GM18861 (cell line): ENCODE measurements around the gene CXCL10.
"Not testable (repeated sequence)": the region's sequence is repeated elsewhere in the genome, so short reads cannot be mapped to it uniquely, and the experiment has no call there.

ENCODE experiments used
- ATAC-seq: cut with Tn5 transposase; IDR thresholded peaks from one replicate; pipeline ENCODE4 v1.9.1; 2021; ENCODE audit not compliant: unreplicated experiment

CXCL10 gene

DNA sequence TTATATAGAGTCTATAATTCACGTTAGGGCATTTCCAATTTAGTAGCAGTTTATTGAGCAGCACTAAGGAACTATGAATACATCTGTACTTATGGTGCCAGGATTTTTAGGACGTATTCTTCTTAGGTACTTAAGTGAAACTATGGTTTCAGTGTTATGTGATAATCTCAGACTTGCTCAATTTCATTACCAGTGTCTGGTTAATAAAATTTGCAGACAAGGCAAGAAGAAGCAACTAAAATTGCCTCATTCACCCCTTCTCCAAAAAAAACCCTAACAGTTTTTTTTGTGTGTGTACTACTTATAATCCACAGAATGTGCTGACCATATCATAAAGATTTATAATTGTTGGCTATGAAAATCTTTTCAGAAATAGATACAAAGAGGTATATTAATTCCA, 6.0 kb upstream of the CXCL10 start:
- no peak for ATAC-seq

GRCh38 chr4:76028350-76028765, 5.1 kb upstream of the CXCL10 start:
- ATAC-seq: no peak

GRCh38 chr4:76024065-76024464, 768 bp upstream of the CXCL10 start:
- no peak for ATAC-seq

DNA sequence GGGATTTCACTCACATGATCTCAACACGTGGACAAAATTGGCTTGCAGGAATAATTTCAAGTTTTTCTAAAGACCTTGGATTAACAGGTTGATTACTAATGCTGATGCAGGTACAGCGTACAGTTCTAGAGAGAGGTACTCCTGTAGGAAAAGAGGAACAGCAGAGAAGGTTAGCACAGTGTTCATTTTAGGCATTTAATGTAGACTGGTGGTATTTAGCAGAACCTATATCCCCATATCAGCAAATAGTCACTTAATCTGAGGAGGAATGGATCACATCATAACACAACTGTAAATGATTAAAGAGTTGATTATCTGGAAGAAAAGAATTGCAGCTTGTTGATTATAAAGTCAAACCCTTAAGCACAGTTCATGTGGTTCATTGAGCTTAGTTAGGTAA, 620 bp downstream of the CXCL10 start:
- ATAC-seq: no peak

GRCh38 chr4:76022031-76022430, 1.3 kb downstream of the CXCL10 start:
- ATAC-seq: no peak

- no peak for ATAC-seq
Observed at GRCh38 chr4:76017056-76017686, 6.1 kb downstream of the CXCL10 start.

GRCh38 chr4:76016393-76016792, 6.9 kb downstream of the CXCL10 start:
- ATAC-seq: peak; percentile 67

DNA sequence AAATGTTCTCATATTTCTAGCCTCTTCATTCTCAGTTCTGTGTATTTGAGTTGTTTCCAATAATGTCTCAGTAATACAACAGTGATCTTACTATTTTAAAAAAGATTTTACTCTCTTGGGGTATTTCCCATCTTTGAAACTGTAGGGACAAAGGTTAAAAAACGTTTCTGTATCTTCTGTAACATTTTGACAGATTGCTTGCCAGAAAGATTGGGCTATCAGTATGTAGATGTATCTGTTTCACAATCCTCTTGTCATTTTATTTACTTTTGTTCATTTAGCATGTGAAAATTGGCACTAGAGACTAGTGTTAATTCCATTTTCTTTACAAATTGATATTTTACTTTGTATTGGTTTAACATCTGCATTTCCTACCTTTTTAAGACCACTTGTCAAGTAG, 9.8 kb downstream of the CXCL10 start:
- no peak for ATAC-seq

DNA sequence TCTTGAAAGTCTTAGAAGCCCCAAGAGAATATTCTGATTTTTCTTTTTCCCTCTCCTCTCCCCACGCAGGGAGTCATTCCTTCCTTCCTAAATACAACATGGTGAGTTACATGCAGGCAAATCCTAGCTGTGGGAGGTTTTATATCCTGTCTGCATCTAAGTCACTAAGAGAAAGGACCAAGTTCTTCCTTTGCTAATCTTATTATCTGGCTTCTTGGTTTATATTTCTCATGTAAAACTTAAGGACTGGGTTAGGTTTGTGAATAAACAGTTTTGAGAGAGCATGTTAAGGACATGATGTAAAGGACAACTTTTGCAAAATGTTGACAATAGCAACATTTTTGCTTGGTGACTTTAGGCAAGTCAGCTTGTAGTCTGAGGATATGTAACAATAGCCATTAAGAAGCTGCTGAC, 10.9 kb downstream of the CXCL10 start:
- no peak for ATAC-seq

- ATAC-seq: no peak
Observed at GRCh38 chr4:76011700-76012387, 11.5 kb downstream of the CXCL10 start.

DNA sequence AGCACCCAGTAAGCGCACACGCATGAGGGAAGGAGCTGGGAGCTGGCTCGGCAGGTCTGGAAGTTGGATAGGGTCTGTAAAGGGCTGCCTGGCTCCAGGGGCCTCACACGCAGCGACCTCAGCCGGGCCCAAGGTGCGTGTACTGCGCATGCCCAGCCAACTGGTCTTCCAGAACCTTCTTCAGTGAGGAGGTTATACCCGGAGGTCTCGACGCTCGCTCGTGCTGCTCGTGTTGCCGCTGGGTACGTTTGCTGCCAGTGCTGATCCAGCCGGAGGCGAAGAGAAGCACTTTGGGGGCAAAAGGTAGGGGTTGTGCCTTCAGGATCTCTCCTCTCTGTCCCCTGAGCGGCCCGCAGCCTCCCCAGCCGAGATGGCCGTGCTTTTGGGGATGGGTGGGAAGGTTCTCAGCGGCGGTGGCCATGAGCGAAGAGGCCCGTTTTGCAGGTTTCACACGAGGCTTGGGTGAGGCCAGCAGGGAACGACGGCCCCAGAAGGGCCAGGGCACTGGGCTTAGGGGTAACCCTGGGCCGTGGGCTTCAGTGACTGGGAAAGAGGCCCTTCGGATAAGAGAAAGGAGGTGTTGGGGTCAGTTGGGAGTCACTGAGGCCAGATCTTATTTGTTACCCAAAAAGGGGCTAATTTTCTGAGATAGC, 12.2 kb downstream of the CXCL10 start:
- no peak for ATAC-seq

DNA sequence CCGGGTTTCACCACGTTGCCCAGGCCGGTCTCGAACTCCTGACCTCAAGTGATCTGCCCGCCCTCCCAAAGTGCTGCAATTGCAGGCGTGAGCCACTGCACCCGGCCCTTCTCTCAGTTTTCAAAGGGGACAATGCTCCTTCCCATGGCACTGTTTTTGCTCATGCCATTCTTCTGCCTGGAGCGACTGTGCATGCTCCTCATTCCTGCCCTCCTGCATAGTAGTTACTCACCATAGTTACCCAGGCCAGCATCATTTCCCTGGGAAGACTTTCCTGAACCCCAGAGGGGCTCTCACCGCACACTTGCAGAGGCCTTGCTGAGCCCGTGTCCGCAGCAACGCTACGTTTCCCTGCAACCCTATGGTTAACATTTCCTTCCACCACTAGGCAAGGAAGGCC, 12.7 kb downstream of the CXCL10 start:
- no peak for ATAC-seq

DNA sequence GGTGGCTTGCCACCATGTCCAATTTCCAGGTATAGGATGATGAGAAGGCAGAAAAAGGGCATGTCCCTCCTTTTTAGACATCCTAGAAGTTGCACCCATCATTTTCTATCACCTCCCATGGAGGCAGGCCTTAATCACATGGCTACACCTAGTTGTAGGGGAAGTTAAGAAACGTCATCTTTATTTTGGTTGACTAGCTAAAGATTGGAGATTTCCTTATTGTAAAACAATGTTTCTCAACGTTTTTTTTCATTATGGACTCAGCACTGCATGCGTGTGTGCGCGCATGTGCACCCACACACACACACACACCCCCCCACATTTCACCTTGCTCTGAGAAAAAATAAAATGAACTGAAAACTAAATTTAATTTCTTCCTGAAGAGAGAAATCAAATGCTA, 14.0 kb downstream of the CXCL10 start:
- ATAC-seq: no peak

- ATAC-seq: no peak
Observed at GRCh38 chr4:76007089-76007862, 16.0 kb downstream of the CXCL10 start, which contains the start of gene CXCL9. Gene CXCL9, minus strand, starts transcription at chr4:76007509. Its CDS starts 60 bp downstream, at chr4:76007449.

DNA sequence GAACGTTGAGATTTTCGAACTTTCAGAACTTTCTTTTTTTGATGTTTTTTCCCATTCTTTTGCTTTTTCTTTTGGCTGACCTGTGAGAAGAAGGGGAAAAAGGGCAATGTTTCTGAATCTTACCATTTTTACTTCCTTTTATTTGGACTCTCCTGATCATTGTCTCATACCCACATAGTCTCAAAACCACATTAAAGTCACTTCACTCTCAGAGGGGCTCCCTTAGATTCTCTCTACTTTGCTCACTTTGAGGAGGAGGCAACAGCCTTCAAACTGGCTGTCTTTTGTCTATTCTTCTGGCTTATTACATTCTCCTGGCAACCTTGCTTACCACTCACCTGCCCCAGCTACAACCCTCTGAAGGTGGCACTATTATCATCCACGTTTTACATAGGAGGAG, 19.7 kb downstream of the CXCL10 start:
- ATAC-seq: no peak

GRCh38 chr4:76003035-76003434, 20.3 kb downstream of the CXCL10 start:
- ATAC-seq: no peak

DNA sequence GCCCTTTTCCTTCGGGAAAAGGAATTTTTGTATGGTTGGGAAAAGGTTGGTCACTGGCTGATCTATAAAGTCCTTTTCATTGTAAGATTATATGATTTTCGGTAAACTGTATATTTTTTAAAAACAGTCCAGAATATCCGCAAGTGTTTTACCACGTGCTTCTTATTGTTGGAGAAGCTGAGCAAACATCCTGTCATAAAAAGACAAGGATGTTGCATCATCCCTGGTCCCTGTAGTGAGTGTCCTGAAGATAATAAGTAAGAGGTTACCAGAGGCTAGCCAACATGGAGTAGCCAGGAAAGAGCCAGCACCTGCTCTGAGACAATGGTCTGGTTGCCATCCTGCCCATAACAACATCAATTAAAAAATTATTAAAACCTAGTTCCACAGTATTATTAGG, 21.1 kb downstream of the CXCL10 start:
- ATAC-seq: no peak

DNA sequence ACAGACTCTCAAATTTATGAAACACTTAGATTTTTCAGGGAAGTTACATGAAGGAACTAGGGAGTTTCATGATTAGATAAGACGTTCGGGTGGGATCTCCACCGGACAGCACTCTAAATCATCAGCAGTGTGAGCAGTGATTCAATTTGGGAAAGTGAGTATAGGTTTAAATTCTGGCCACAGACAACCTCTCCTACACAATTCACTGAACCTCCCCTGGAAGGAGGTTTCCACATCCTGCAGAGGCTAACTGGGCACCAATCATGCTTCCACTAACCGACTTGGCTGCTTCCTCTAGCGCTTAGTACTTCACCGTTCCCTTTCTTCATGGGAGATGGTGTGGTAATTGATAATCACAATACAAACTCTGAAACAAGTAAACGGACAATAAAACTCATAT, 21.6 kb downstream of the CXCL10 start:
- ATAC-seq: no peak

DNA sequence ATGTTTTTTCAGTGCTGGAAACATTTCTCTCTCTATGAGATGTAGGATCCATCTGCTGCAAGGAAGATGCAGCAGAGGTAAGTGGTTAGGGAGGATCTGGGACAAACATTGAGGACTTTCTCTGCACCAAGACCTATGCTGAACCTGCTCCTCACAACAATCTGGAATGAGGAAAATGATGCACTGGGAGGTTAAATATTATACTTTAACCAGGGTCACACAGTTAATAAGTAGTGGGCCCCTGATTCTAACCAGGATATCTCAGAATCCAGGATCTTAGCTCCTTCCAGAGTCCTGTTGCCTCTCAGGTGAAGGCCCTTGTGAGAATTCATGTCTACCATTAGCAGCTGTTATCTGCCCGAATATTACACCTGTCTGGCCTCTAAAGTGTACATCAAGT, 23.0 kb downstream of the CXCL10 start:
- no peak for ATAC-seq

DNA sequence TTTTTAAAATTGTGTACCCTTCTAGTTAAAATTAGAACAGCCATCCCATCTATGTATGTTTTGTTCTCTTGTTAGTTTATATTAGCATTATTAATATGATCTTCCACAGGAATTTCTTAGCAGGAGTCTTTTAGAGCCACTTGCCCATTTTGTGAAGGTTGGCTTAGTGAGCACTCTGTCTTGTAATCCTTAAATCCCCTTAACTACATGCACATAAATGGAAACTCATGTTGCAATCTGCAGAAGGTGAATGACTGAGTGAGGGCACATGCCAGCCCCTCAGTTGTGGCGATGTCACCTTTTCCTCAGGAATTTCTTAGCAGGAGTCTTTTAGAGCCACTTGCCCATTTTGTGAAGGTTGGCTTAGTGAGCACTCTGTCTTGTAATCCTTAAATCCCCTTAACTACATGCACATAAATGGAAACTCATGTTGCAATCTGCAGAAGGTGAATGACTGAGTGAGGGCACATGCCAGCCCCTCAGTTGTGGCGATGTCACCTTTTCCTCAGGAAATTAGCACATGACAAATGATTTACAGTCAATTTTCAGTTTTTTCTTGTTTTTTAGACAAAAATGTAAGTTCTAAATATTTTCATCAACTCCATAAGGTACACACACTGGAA, 24.7 kb downstream of the CXCL10 start:
- not testable (repeated sequence) for ATAC-seq

DNA sequence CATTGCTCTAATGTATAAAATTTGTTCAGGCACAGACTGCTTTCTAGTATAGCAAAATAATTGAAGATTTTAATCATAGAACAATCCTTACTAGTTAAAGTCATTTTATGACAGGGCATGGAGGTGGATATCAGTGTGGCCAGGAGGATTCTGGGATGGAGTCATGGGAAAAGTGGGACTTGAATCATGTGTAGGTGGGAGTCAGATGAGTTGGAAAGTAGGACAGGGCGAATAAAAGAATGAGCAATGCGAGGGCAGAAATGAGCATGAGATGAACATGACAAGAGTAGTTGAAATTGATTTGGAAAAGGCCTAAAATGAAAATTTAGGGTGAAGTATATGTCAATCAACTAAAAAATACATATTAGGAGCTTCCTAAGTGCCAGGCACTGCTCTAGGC, 25.4 kb downstream of the CXCL10 start:
- ATAC-seq: no peak
